HCT116 (cell line): ENCODE data around the gene PHYKPL. TPM values are rescaled to one million over a fixed set of nuclear protein-coding genes. Genes with fewer than 3 reads are reported as not detected.
A peak's percentile ranks its signal among the peaks of the same experiment; 100 is the strongest.

Source experiments
- ATAC-seq: fragments of 200-7000 bp; cut with Tn5 transposase; 2 replicates; pipeline ENCODE4 v1.9.1; 2020; ENCODE audit warnings: mild to moderate bottlenecking, moderate library complexity
- BruUV-seq: library from RNA; stranded (reverse); fragments of 400-500 nt; replicated peaks from 2 replicates; lab custom pipeline; 2021; lab: Mats Ljungman, UMichigan
- CTCF ChIA-PET: fragments of 300-600 bp; sonication (Branson Sonifier 250); formaldehyde crosslinking; loops from one replicate; lab custom pipeline; 2021; ENCODE audit warnings: antibody characterized with exemption; lab: Charles Lee
- POLR2A ChIA-PET: fragments of 300-600, 350-600 bp; sonication (Branson Sonifier 250); formaldehyde crosslinking; loops from one replicate; lab custom pipeline; 2021; ENCODE audit warnings: antibody characterized with exemption; lab: Charles Lee
- RAD21 ChIA-PET, 2 experiments: fragments of 300-600 bp; sonication (Branson Sonifier 250); formaldehyde crosslinking; loops; one replicate each; lab custom pipeline; 2023; ENCODE audit warnings: low total read pairs in 2 of 2; ENCODE audit not compliant: uncharacterized antibody in 2 of 2, unreplicated experiment in 2 of 2, low non-redundant PET in 1 of 2; lab: Charles Lee
- DNase-seq: peaks from one replicate; pipeline ENCODE4 v3.0.0-alpha.2; 2010; ENCODE audit warnings: low read depth, low spot score
- H2AFZ ChIP-seq: fragments of 200-600 bp; shearing (Covaris generic), sonication (generic); 2 replicates; pipeline ENCODE4 v1.6.1; 2017; ENCODE audit warnings: low read depth, mixed run types, mixed read lengths, antibody characterized with exemption, low read length; ENCODE audit not compliant: poor library complexity, severe bottlenecking
- H3K27ac ChIP-seq: 2 replicates; pipeline ENCODE4 v1.5.1; 2012; ENCODE audit warnings: low read depth, low read length
- H3K27me3 ChIP-seq: fragments of 200-600 bp; sonication (generic); 2 replicates; pipeline ENCODE4 v1.6.1; 2016; ENCODE audit warnings: mixed run types, low read length, mixed read lengths; ENCODE audit not compliant: insufficient read depth
- H3K36me3 ChIP-seq, 2 experiments: fragments of 200-500 bp in 1 of 2; fragments of 200-600 bp in 1 of 2; sonication (Bioruptor generic) in 1 of 2; sonication (generic) in 1 of 2; 2 replicates each; pipeline versions ENCODE4 v1.5.1 to v1.6.1; 2014 to 2016; ENCODE audit warnings: low read length in 2 of 2, inconsistent platforms in 1 of 2, mixed read lengths in 1 of 2, mixed run types in 1 of 2; ENCODE audit not compliant: insufficient read depth in 2 of 2, control insufficient read depth in 1 of 2
- H3K4me1 ChIP-seq, 2 experiments: fragments of 200-600 bp in 1 of 2; sonication (generic) in 1 of 2; 2 replicates each; pipeline versions ENCODE4 v1.5.1 to v1.6.1; 2012 to 2017; ENCODE audit warnings: low read length in 2 of 2, inconsistent platforms in 1 of 2, mild to moderate bottlenecking in 1 of 2, mixed read lengths in 1 of 2, mixed run types in 1 of 2, moderate library complexity in 1 of 2; ENCODE audit not compliant: insufficient read depth in 2 of 2, control insufficient read depth in 1 of 2
- H3K4me2 ChIP-seq: fragments of 200-600 bp; sonication (generic); 2 replicates; pipeline ENCODE4 v1.6.1; 2017; ENCODE audit warnings: mixed run types, low read length, mixed read lengths
- H3K4me3 ChIP-seq, 2 experiments: fragments of 200-600 bp in 1 of 2; sonication (generic) in 1 of 2; replicated peaks in 1 of 2; 2 replicates each; pipeline ENCODE4 v1.5.1; 2011 to 2016; ENCODE audit warnings: low read length in 2 of 2, control low read depth in 1 of 2, low read depth in 1 of 2, mild to moderate bottlenecking in 1 of 2, mixed read lengths in 1 of 2, mixed run types in 1 of 2
- H3K79me2 ChIP-seq: fragments of 200-600 bp; sonication (generic); 2 replicates; pipeline ENCODE4 v1.6.1; 2017; ENCODE audit warnings: mild to moderate bottlenecking, mixed run types, low read length, moderate library complexity, mixed read lengths; ENCODE audit not compliant: insufficient read depth
- H3K9ac ChIP-seq: fragments of 200-600 bp; sonication (generic); 2 replicates; pipeline ENCODE4 v1.6.1; 2016; ENCODE audit warnings: low read length, mixed read lengths
- H3K9me2 ChIP-seq: fragments of 200-600 bp; sonication (generic), shearing (Covaris generic); 2 replicates; pipeline ENCODE4 v1.6.1; 2017; ENCODE audit warnings: mixed run types, mild to moderate bottlenecking, moderate library complexity; ENCODE audit not compliant: insufficient read depth
- H3K9me3 ChIP-seq, 2 experiments: fragments of 200-500 bp in 1 of 2; fragments of 200-600 bp in 1 of 2; sonication (Bioruptor generic) in 1 of 2; sonication (generic) in 1 of 2; 2 replicates each; pipeline ENCODE4 v1.6.1; 2014 to 2017; ENCODE audit warnings: low read length in 2 of 2, mixed read lengths in 2 of 2, inconsistent platforms in 1 of 2, low read depth in 1 of 2, mild to moderate bottlenecking in 1 of 2, mixed run types in 1 of 2, moderate library complexity in 1 of 2; ENCODE audit not compliant: control insufficient read depth in 1 of 2, insufficient read depth in 1 of 2
- H4K20me1 ChIP-seq: fragments of 200-600 bp; sonication (generic), shearing (Covaris generic); 2 replicates; pipeline ENCODE4 v1.6.1; 2017; ENCODE audit warnings: mixed run types, mild to moderate bottlenecking, moderate library complexity; ENCODE audit not compliant: insufficient read depth
- CBX3 ChIP-seq: IDR thresholded peaks from 2 replicates; pipeline ENCODE4 v1.6.1; 2012; ENCODE audit warnings: low read depth
- CEBPB ChIP-seq: IDR thresholded peaks from 2 replicates; pipeline ENCODE4 v1.6.1; 2012; ENCODE audit warnings: low read depth
- EGR1 ChIP-seq: IDR thresholded peaks from 2 replicates; pipeline ENCODE4 v1.6.1; 2012; ENCODE audit warnings: low read depth
- ELF1 ChIP-seq: IDR thresholded peaks from 2 replicates; pipeline ENCODE4 v1.6.1; 2012; ENCODE audit warnings: low read depth, borderline replicate concordance
- FOSL1 ChIP-seq: IDR thresholded peaks from 2 replicates; pipeline ENCODE4 v1.6.1; 2012; ENCODE audit warnings: low read depth
- JUND ChIP-seq: IDR thresholded peaks from 2 replicates; pipeline ENCODE4 v1.6.1; 2012
- POLR2A ChIP-seq: IDR thresholded peaks from 2 replicates; pipeline ENCODE4 v1.7.0; 2011; ENCODE audit warnings: borderline replicate concordance; ENCODE audit not compliant: insufficient read depth, insufficient read length; ENCODE audit errors: extremely low read depth
- RAD21 ChIP-seq: IDR thresholded peaks from 2 replicates; pipeline ENCODE4 v1.6.1; 2012; ENCODE audit warnings: low read depth, mild to moderate bottlenecking
- SIN3A ChIP-seq: IDR thresholded peaks from 2 replicates; pipeline ENCODE4 v1.6.1; 2012; ENCODE audit warnings: low read depth
- SP1 ChIP-seq: IDR thresholded peaks from 2 replicates; pipeline ENCODE4 v1.6.1; 2012; ENCODE audit warnings: low read depth
- SRF ChIP-seq: IDR thresholded peaks from 2 replicates; pipeline ENCODE4 v1.6.1; 2012; ENCODE audit warnings: low read depth
- TCF7L2 ChIP-seq: IDR thresholded peaks from 2 replicates; pipeline ENCODE4 v1.7.0; 2011; ENCODE audit warnings: borderline replicate concordance, inconsistent platforms; ENCODE audit not compliant: insufficient read depth, insufficient read length; ENCODE audit errors: extremely low read depth
- YY1 ChIP-seq: IDR thresholded peaks from 2 replicates; pipeline ENCODE4 v1.6.1; 2011; ENCODE audit warnings: low read length, low read depth, moderate library complexity, mild to moderate bottlenecking; ENCODE audit not compliant: insufficient replicate concordance; ENCODE audit errors: extremely low read depth
- ZFX ChIP-seq: fragments of 450-650 bp; IDR thresholded peaks from 2 replicates; pipeline ENCODE4 v1.6.1; 2017
- ZNF274 ChIP-seq: fragments of 200-500 bp; sonication (Bioruptor generic); IDR thresholded peaks from 2 replicates; pipeline ENCODE4 v1.6.1; 2014; ENCODE audit warnings: mild to moderate bottlenecking, low read depth, low read length, inconsistent platforms
- intact Hi-C: fragments of 100-400 bp; cut with micrococcal nuclease; formaldehyde crosslinking; loops from 2 replicates; pipeline ENCODE4 v1.10.0; 2022
- total RNA-seq: library from RNA; stranded (reverse); gene quantifications from one replicate; pipeline ENCODE4 v1.2.1, GENCODE V29; 2021; ENCODE audit not compliant: unreplicated experiment
- TF ChIP-seq, protein P1 (sequence below): IDR thresholded peaks from 2 replicates; pipeline ENCODE4 v1.6.1; 2011; ENCODE audit warnings: mild to moderate bottlenecking, low read length, moderate library complexity; ENCODE audit not compliant: insufficient replicate concordance; ENCODE audit errors: extremely low read depth
- TF ChIP-seq, protein P2 (sequence below): IDR thresholded peaks from 2 replicates; pipeline ENCODE4 v1.6.1; 2012
- TF ChIP-seq, protein P3 (sequence below): IDR thresholded peaks from 2 replicates; pipeline ENCODE4 v1.6.1; 2012

PHYKPL gene
- total RNA-seq, 1 experiment from 2014 or later: 57.8 TPM

- Histone ChIP-seq H3K4me3 (no peak overlapping the region), H4K20me1 (no peaks in the 10 kb centered on the region), H3K79me2 (no peaks in the 10 kb centered on the region), H2AFZ (no peak overlapping the region)
- ChIA-PET CTCF (interaction anchor here (2.5 kb wide), 1 partner anchor 273 kb away, joined by 11 read pairs; no protein-coding TSS in a partner anchor), POLR2A (no interaction called here)
- BruUV-seq: no TSS peak
- DNase-seq: no peak
- TF ChIP-seq CBX3 (no peak), FOSL1 (no peak), SRF (no peak), ZNF274 (no peak), JUND (no peak), POLR2A (no peak), YY1 (no peak), ZFX (no peak), SP1 (no peak), ELF1 (no peak), CEBPB (no peak), EGR1 (no peak), TCF7L2 (no peak), RAD21 (no peak), SIN3A (no peak)
- TF ChIP-seq, protein P1, sequence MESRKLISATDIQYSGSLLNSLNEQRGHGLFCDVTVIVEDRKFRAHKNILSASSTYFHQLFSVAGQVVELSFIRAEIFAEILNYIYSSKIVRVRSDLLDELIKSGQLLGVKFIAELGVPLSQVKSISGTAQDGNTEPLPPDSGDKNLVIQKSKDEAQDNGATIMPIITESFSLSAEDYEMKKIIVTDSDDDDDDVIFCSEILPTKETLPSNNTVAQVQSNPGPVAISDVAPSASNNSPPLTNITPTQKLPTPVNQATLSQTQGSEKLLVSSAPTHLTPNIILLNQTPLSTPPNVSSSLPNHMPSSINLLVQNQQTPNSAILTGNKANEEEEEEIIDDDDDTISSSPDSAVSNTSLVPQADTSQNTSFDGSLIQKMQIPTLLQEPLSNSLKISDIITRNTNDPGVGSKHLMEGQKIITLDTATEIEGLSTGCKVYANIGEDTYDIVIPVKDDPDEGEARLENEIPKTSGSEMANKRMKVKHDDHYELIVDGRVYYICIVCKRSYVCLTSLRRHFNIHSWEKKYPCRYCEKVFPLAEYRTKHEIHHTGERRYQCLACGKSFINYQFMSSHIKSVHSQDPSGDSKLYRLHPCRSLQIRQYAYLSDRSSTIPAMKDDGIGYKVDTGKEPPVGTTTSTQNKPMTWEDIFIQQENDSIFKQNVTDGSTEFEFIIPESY: no peak
- TF ChIP-seq, protein P2, sequence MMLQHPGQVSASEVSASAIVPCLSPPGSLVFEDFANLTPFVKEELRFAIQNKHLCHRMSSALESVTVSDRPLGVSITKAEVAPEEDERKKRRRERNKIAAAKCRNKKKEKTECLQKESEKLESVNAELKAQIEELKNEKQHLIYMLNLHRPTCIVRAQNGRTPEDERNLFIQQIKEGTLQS: no peak
- TF ChIP-seq, protein P3, sequence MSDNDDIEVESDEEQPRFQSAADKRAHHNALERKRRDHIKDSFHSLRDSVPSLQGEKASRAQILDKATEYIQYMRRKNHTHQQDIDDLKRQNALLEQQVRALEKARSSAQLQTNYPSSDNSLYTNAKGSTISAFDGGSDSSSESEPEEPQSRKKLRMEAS: no peak
- TF ChIP-seq, all 23 proteins: peak for 0
- no peak for ATAC-seq
- Histone ChIP-seq H3K27me3 (no peaks in the 10 kb centered on the region), H3K9ac (no peak overlapping the region), H3K27ac (no peak overlapping the region), H3K9me2 (no peaks in the 10 kb centered on the region), H3K9me3 (peaks cover 8 to 16% of the 10 kb centered on the region in 2 experiments; a peak in 2 of 4 replicates), H3K4me1 (peaks cover 0 to 4% of the 10 kb centered on the region in 2 experiments; a peak in 2 of 4 replicates), H3K36me3 (no peaks in the 10 kb centered on the region), H3K4me2 (peak overlapping the region; percentile 66)
- intact Hi-C loops: no loop called here
- RAD21 ChIA-PET: interaction anchor here in 1 of 2 experiments (1.6 kb wide), 1 partner anchor 182 kb away, joined by 4 read pairs; no protein-coding TSS in a partner anchor
Observed at GRCh38 chr5:178279026-178279722, 46.6 kb upstream of the PHYKPL start.
